Esophagus squamous epithelium (tissue), 4 donors: ENCODE data around the gene MYO9A.

Source experiments
- CTCF ChIP-seq, 6 experiments: fragments of 450-650 bp in 4 of 6; fragments of 200-600 bp in 2 of 6; sonication (generic) in 2 of 6; IDR thresholded peaks; one replicate each; pipeline ENCODE4 v1.5.1; 2016 to 2019; ENCODE audit warnings: antibody characterized with exemption in 6 of 6, mild to moderate bottlenecking in 4 of 6, moderate library complexity in 4 of 6
- POLR2A ChIP-seq, 4 donors: fragments of 450-650 bp; IDR thresholded peaks; one replicate each; pipeline ENCODE4 v1.6.1; 2017; ENCODE audit warnings: antibody characterized with exemption in 4 of 4, mild to moderate bottlenecking in 4 of 4, moderate library complexity in 3 of 4

- no peak for TF ChIP-seq POLR2A (IDR thresholded peaks at IDR 0.05)
- TF ChIP-seq CTCF (IDR thresholded peaks at IDR 0.05): no peak
Measured at GRCh38 chr15:71853543-71853942, 264.4 kb downstream of the MYO9A start.
